NCI-H146 (cell line): Measurements from ENCODE around the gene SRSF2.
"Not testable (repeated sequence)": the region's sequence is repeated elsewhere in the genome, so short reads cannot be mapped to it uniquely, and the experiment has no call there.

ENCODE experiments used
- DNase-seq: peaks from one replicate; lab custom pipeline; 2025; lab: John Stamatoyannopoulos, UW

SRSF2 gene

DNA sequence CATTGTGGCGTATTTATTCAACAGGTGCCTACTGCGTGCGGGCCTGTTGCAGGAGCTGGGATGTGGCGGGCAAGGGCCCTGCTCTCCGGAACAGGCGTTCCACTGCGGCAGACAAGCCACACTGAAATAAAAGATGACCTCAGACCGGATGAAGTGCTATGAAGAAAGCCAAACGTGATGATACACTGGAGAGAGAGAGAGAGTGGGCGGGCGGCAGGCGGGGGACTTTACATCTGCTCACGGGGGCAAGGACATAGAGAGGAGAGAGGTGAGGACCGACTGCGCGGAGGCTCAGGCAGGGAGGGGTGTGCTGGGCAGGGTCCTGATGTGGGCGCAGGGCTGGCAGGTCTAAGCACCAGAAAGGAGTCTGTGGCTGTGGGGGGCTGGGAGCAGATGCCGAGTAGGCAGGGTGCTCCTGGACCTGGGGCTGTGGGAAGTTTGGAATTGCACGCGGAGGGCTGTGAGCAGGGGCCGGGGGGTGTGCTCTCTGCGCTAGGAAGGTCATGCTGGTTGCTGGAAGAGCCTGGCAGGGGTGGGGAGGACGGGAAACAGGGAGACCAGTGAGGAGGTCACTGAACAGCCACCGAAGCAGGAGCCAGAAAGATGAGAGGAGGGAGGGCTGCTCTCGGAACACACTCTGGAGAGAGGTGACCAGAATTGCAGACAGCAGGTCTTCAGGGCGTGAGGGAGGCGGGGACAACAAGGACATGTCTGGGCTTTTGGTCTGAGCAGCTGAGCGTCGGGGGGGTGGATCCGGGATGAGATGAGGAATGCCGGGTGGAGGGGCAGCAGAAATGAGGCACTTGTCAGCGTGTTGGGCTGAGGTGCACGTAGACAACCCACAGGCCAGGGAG, 36.3 kb downstream of the SRSF2 start:
- no peak for DNase-seq

DNA sequence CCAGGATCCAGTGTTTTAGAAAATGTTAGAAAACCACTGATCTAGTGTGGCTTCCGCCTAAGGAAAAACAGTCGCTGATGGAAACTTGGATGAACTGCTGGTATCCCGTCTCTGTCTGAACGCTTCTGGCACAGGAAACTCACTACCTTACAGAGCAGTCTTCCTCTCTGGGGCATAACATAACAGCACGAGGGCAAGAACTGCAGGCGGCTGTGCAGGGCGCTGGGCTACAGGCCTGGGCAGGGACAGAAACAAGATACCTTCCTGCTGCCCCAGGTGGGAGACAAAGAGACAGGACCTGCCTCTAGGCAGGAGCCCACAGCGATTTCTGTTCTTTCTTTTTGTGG, 36.9 kb downstream of the SRSF2 start:
- DNase-seq: peak; percentile 26

DNA sequence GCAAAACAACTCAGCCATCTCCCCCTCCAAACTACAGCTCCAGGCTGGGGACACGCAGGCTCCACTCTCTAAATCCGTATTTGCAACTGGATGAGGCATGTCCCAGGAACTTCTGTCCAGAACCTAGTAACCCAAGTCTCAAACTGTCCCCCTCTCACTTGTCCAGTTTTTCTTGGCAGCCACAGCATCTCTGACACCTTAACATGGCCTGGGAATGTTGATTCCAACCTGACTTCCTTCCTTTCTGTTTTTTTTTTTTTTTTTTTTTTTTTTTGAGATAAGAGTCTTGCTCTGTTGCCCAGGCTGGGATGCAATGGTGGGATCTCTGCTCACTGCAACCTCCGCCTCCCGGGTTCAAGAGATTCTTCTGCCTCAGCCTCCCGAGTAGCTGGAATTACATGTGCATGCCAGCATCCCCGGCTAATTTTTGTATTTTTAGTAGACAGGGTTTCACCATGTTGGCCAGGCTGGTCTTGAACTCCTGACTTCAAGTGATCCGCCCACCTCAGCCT, 38.6 kb downstream of the SRSF2 start:
- not testable (repeated sequence) for DNase-seq

DNA sequence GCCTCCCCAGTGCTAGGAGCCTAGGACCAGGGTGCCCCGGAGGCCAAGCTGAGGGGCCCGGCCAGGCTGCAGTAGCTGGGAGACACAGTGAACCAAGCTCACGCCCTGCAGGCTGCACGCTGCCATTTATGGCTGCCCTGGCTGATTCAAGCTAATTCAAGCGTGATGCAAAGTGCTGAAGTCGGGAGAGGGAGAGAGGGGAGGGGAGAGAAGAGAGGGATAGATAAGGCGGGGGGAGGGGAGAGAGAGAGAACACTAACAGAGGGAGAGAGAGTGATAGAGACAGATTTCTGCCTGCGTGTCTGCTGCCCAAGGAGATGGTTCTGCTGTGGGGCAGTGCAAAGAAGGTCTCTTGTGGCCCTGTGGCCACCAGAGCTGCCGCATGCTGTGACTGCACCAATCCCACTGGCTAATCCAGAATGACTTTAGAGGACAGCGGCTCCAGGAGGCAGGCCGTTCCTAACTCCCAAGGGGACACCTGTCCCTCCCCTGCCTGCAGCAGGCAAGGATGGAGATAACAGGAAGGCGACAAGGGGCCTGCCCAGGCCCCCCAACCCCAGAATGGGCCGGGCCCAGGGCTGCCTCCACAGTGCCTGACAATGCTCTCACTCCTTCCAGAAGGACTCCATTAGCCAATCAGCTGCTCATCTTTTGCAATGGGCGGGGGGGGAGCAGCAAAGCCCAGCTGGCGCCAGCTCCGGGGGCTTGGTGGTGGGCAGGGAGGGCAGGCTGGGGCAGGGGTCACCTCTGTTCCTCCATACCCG, 39.2 kb downstream of the SRSF2 start:
- peak; percentile 20 for DNase-seq

DNA sequence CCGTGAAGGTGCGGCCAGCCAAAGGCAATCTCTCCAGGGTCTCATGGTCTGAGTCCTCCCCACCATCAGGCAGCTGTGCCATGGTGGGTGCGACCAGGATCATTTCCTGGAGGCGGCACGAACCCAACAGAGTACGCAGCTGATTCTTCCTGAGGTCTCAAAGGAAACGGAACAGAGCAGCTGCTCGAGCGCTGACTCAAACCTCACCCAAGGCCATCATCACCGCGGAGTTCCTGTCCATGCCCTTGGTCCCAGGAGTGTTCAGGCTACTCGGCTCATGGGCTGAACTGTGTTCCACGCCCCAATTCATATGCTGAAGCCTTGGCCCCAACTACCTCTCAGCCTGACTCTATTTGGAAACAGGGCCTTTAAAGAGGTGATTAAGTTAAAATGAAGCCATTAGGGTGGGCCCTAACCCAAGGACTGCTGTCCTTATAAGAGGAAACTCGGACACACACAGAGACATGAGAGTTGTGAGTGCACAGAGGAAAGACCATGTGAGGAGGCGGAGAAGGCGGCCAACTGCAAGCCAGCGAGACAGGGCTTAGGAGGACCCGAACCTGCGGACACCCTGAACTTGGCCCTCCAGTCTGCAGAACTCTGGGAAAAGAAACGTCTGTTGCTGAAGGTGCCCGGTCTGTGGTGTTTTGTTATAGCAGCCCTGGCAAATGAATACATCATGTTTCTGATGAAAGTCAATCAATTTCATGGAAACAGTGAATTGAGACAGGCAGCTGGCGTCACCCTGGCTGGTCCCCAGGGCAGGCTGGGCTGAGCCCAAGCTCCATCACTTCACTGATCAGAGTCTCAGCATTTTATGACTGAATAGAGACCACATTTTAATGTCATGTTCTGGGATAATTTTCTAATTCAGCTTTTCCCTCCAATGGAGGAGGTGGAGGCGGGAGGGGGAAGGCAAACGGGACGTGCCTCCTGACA, 40.1 kb downstream of the SRSF2 start:
- no peak for DNase-seq

DNA sequence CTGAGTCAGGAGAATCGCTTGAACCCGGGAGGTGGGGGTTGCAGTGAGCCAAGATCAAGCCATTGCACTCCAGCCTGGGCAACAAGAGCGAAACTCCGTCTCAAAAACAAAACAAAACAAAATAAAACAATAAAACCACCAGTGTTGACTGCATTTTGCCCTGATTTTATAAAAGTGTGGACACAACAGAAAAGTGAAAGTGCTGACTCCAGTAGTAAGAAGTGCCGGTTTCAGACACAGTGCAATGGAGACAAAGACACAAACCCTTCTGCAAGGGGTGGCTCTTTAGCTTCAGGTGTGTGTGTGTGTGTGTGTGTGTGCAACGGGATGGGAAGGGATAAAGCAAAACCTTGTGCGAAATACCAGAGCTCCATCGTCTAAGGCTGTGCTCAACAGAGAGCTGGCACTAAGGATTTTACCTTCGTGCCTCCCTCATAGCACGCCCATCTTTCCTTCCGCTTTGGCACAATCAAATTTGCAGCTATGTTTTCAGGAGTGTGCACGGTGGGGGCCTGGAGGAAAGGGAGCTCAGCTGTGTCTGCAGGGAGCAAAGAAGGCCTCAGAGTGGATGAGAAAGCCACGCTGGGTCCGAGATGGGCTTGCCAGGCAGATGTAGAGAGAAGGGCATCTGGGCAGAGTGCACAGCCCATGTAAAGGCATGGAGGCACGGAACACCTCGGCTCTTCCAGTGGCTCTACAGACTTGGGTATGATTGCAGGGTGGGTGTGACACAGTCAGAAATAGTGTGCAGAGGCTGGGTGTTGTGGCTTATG, 41.9 kb downstream of the SRSF2 start:
- DNase-seq: no peak

DNA sequence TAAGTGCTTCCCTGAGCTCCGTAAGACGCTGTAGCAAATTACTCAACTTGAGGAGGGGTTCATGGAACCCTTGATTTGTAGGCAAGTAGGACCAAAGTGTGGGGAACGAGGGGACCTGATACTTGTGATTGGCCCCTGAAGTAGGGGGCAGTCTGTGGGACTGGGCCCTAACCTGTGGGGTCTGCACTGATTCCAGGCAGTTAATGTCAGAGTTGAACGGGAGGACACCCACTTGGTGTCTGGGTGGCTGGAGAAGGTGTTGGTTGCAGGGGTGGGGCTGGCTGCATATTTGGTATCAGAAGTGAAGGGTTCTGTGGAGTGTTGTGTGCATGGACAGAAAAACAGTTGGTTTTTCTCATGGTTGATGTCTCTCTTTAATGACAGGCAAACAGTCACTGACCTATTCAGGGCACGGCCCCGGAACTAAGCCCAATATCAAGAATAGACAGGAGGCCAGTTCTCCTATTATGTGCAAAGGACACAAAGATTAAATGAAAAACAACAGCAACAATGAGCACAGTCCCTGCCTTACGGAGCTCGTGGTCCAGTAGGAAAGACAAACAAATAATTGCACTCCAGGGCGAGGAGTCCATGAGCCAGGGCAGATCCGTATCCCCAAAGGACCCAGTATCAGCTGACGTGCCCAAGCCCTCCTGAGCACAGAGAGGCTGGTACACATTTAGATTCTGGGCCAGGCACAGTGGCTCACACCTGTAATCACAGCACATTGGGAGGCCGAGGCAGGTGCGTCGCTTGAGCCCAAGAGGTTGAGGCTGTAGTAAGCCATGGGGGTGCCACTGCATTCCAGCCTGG, 45.5 kb downstream of the SRSF2 start:
- DNase-seq: peak; percentile 28

DNA sequence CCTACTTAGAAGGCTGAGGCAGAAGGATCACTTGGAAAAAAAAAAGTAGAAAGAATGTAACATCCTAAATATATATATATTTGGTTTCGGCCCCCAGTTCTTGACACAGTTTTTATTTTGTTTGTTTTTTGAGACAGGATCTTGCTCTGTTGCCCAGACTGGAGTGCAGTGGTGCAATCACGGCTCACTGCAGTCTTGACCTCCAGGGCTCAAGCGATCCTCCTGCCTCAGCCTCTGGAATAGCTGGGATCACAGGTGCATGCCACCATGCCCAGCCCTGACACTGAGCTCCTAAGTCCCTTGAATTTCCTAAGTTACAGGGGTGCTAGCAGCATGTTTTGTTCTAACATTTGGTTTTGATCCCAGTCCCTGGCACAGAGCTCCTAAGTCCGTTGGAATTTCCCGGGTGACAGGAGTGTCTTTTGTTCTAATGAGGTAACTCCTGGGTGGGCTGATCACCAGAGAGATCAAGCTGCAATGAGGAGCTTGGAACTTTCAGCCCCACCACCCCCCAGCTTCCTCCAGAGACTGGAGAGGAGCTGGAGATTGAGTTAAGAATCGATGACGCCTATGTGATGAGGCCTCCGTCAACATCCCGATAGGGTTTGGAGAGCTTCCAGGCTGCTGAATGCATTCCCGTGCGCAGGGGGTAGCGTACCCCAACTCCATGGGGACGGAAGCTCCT, 46.4 kb downstream of the SRSF2 start:
- no peak for DNase-seq

DNA sequence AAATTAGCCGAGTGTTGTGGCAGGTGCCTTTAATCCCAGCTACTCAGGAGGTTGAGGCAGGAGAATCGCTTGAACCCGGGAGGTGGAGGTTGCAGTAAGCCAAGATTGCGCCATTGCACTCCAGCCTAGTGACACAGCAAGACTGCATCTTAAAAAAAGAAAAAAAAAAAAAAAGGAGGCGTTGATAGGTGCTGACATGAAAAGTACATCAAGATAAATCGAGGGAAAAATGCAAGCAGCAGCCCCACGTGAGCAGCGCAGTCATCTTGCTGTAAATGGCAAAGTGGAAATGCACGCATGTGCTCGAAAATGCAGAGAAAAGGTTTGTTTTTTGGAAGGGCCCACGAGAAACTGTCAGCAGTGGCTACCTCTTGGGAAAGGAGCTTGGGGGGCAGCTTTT, 47.3 kb downstream of the SRSF2 start:
- DNase-seq: no peak

DNA sequence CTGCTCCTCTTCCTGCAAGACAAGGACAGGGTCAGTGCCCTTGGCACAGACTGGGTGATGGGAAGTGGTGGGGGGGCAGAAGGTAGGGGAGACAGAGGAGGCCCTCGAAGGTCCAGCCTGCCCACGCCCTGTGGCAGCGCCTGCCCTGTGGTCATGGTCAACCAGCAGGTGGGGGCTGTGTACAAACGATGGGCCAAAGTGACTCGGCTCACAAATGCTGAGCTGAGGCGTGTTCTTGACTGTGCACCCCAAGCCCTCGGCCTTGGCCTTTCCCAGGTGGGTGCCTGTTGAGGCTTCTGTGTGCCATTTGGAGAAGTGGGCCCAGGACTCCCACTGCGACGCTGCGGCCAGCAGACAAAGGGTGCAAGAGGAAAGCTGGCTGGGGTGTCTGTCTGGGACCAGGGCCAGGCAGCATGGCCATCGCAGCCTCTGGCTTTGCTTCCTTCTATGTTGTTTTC, 48.9 kb downstream of the SRSF2 start:
- no peak for DNase-seq

DNA sequence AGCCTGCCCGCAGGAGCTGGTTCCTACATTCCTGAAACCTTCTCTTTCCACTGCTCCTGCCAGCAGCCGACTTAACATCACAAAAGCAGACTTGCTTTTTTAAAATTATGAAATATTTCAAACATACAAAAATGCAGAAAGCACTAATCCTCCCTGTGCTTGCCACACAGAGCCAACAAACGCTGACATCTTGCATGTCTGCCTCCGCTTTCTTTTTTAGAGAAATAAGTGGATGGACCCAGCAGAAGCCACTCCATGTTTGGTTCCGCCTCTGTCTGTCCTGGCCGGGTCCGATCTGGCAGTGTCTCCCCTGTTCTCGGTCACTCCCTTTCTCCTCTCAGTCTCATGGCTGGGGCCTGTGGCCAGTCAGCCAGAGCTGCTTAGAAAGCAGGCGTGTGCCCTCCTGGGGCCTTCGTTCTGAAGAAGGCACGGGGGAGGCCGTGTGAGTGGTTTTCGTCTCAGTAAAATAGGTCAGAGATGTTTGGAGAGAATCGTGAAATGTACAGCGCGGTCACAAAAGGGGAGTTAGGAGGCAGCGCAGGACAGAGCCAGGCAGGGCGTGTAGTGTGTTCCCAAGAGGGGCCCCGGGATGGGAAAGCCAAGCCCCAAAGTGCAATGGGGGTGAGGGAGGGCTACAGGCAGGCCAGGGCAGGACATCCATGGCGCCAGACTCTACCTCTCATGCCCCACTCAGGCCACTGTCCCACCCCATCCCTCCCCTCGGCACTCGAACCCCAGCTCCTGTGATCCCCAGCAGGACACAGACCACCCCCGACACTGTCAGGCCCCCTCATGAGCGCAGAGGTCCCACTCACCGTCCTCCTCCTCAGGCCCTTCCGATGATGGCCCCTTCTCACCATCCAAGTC, 49.6 kb downstream of the SRSF2 start:
- DNase-seq: no peak

DNA sequence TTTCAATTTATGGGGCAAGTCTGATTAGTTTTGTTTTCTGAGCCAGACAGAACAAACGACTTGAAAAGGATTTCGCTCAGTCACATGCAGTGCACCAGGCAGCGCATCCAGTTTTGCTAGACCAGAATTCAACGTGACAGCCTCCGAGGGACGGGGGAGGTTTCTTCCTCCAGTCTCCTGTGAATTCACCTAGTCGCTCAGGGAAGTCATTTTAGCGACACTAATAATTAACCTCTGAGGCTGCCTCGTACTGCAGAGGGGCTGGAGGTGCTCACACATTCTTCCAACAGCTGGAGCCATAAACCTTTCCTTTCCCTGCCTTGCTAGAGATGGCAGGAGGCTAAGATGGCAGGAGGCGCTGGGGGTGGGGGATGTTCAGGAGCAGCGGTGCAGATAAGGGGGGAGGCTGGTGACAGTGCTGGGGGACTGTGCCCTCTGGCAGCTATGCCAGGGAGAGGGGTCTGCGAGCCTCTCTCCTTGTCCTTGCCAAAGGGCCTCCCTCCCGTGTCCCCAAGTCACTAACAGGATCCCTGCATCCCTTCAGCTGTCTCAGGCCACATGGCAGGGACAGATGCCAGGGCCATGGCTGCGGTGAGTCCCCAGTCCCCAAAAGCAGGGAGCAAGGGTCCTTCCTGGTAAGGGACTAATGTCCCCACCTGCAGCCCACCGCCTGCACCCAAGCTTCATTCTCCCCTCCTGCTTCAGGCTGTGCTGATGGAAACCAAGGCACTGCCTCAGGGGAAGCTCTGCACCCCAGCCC, 50.4 kb downstream of the SRSF2 start:
- DNase-seq: no peak

DNA sequence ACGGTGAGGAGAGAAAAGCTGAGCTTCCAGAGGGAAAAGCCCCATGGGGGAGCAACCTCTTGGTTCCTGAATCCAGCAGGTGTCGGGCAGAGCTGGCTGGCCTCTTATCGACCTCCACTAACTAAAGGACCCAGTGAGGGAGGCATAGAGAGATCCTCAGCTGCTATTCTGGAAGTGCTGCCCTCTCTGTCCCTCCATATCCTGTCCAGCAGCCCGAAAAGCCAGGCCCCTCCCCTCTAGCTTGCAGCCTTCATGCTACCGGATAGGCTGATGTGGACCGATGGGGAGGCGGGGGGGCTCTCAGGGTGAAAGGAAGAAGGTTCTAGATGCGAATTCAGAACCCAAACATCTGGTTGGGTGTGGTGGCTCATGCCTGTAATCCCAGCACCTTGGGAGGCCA, 51.3 kb downstream of the SRSF2 start:
- no peak for DNase-seq

DNA sequence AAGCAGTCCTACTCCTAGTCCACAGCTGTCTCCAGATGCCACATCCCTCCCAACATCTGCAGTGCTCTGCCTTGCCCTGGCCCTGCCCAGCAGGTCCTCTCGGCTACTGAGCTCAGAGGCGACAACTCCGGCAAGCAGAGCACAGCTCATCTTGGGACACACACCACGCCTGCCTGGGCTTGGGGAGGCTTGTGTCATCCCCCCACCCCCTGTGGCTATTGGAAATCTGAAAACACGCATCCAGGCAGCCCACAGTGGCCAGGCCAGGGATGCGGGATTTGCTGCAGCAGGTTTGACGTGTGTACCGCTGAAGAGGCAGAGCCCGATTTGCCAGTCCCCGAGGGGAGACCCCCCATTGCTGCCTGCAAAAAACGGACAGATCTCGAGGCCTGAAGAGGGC, 51.8 kb downstream of the SRSF2 start:
- DNase-seq: no peak

DNA sequence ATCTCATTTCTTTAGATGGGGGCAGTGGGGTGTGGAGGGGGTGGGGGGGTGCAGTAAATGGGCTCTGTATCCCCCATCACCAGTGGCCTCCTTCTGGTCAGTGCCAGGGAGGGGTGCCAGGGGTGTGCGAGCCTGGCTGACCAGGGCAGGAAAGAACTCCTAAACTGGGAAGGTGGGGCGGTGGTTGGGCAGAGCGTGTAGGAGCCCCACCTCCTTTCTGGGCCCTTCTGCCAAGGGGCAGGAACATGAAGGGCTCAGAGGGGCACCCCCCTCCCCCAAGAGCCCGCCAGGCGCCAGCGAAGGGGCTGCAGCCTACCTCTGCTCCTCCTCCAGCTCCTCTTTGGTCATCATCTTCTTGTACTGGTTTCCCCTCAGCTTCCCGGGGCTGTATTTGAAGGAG, 52.4 kb downstream of the SRSF2 start:
- DNase-seq: no peak
